Lung (tissue), 12 donors: ENCODE results near the gene GLB1L. TPM values are rescaled to one million over a fixed set of nuclear protein-coding genes. Genes with fewer than 3 reads are reported as not detected.
A peak's percentile ranks its signal among the peaks of the same experiment; 100 is the strongest.
"Not testable (repeated sequence)": the region's sequence is repeated elsewhere in the genome, so short reads cannot be mapped to it uniquely, and the experiment has no call there.

Source experiments
- ATAC-seq: fragments of 200-7000 bp; cut with Tn5 transposase; one replicate; pipeline ENCODE4 v1.9.1; 2020; ENCODE audit warnings: moderate number of reproducible peaks; ENCODE audit not compliant: insufficient read depth, low FRiP score
- DNase-seq, 3 donors: peaks; one replicate each; pipeline ENCODE4 v3.0.0-alpha.2; 2013 to 2017
- H3K27ac ChIP-seq, 2 donors: one replicate each; pipeline ENCODE4 v1.5.1; 2013; ENCODE audit warnings: mild to moderate bottlenecking in 2 of 2, moderate library complexity in 2 of 2, control low read depth in 1 of 2, inconsistent platforms in 1 of 2, low read depth in 1 of 2, low read length in 1 of 2
- H3K27me3 ChIP-seq, 3 donors: one replicate each; pipeline ENCODE4 v1.5.1; 2013; ENCODE audit warnings: low read length in 2 of 3; ENCODE audit not compliant: control insufficient read depth in 3 of 3, insufficient read depth in 3 of 3
- H3K36me3 ChIP-seq, 4 donors: one replicate each; pipeline ENCODE4 v1.5.1; 2013; ENCODE audit warnings: low read length in 4 of 4, mild to moderate bottlenecking in 1 of 4, moderate library complexity in 1 of 4; ENCODE audit not compliant: control insufficient read depth in 4 of 4, insufficient read depth in 4 of 4
- H3K4me1 ChIP-seq, 5 donors: one replicate each; pipeline ENCODE4 v1.5.1; 2013; ENCODE audit warnings: low read length in 5 of 5, mild to moderate bottlenecking in 2 of 5, moderate library complexity in 1 of 5; ENCODE audit not compliant: control insufficient read depth in 5 of 5, insufficient read depth in 5 of 5
- H3K4me3 ChIP-seq: one replicate; pipeline ENCODE4 v1.5.1; 2013; ENCODE audit warnings: mild to moderate bottlenecking, control low read depth, moderate library complexity
- H3K9ac ChIP-seq, 2 donors: one replicate each; pipeline ENCODE4 v1.5.1; 2013; ENCODE audit warnings: low read length in 2 of 2, control low read depth in 1 of 2; ENCODE audit not compliant: insufficient read depth in 1 of 2
- H3K9me3 ChIP-seq, 4 donors: one replicate each; pipeline ENCODE4 v1.5.1; 2013; ENCODE audit warnings: low read length in 3 of 4, mild to moderate bottlenecking in 1 of 4, moderate library complexity in 1 of 4; ENCODE audit not compliant: control insufficient read depth in 4 of 4, insufficient read depth in 3 of 4
- CTCF ChIP-seq: IDR thresholded peaks from 2 replicates; pipeline ENCODE4 v1.5.1; 2012; ENCODE audit warnings: mild to moderate bottlenecking; ENCODE audit errors: control extremely low read depth, extremely low read depth
- WGBS, 2 donors: extraction: QIAGEN DNeasy Blood & Tissue Kit; methylation state at CpG; one replicate each; pipeline ENCODE4 v1.1.7; 2013; 5-methylcytosine and 5-hydroxymethylcytosine counted together
- polyA plus RNA-seq, 2 donors: library from polyadenylated mRNA; stranded (reverse); fragments of 200-250 nt; gene quantifications; one replicate each; pipeline ENCODE4 v1.2.1, GENCODE V29; 2013
- total RNA-seq, 2 donors: library from RNA; depleted of rRNA in 1 of 2; stranded (reverse); fragments of >200 nt in 1 of 2; gene quantifications; one replicate each; pipeline ENCODE4 v1.2.1, GENCODE V29; 2014 to 2021
- donor health status: control.
- donor health status: control.
- donor health status: Bipolar disorder and iron deficiency.
- donor health status: healthy.
- donor health status: DM: yes; HTN: yes; CAD: no.

GLB1L gene
- total and polyA plus RNA-seq, 4 donors = 7.5 to 18.7 (median 13.6) TPM

- no peaks in the 10 kb centered on the region for H3K27me3 ChIP-seq
- no peaks in the 10 kb centered on the region for H3K9me3 ChIP-seq
- 77% methylated on average over 10 of the region's 10 CpGs for WGBS, 2 donors
- peaks cover 0 to 9% (median 0%) of the 10 kb centered on the region in 5 donors for H3K4me1 ChIP-seq
- ATAC-seq = no peak
- no peak overlapping the region for H3K27ac ChIP-seq
- no peak for DNase-seq
- no peak overlapping the region for H3K4me3 ChIP-seq
- H3K36me3 ChIP-seq = peaks cover 0 to 30% (median 14%) of the 10 kb centered on the region in 4 donors
- no peak overlapping the region for H3K9ac ChIP-seq
- no peak for TF ChIP-seq CTCF
These were observed 42.5 kb upstream of the GLB1L start for GRCh38 chr2:219287580-219288265.

DNA sequence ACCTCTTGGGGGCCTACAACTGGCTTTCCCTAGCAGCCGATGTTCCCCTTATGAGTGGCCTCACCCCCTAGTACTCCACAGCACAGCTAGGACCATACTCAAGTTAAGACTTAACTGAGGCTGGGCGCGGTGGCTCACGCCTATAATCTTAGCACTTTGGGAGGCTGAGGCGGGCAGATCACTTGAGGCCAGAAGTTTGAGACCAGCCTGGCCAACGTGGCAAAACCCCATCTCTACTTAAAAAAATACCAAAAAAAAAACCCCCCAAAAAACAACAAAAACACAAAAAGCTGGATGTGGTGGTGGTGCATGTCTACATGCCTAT lies 41.8 kb upstream of the GLB1L start:
- not testable (repeated sequence) for H3K4me3 ChIP-seq, ATAC-seq, H3K9me3 ChIP-seq, DNase-seq, H3K4me1 ChIP-seq, H3K27me3 ChIP-seq, H3K9ac ChIP-seq, H3K27ac ChIP-seq
- WGBS, 2 donors = 88 to 89% methylated on average over 6 of the region's 6 CpGs
- H3K36me3 ChIP-seq = peaks cover 4 to 33% (median 14%) of the 10 kb centered on the region in 4 donors

GRCh38 chr2:219286436-219287115 lies 41.3 kb upstream of the GLB1L start:
- Histone ChIP-seq H3K9me3 (no peaks in the 10 kb centered on the region), H3K4me1 (peaks cover 0 to 9% (median 0%) of the 10 kb centered on the region in 5 donors), H3K27me3 (no peaks in the 10 kb centered on the region), H3K27ac (no peak overlapping the region), H3K4me3 (no peak overlapping the region), H3K36me3 (peaks cover 5 to 38% (median 15%) of the 10 kb centered on the region in 4 donors), H3K9ac (no peak overlapping the region)
- WGBS, 2 donors = 83 to 89% methylated on average over 12 of the region's 12 CpGs
- ATAC-seq (no peak), DNase-seq (no peak)
- TF ChIP-seq CTCF = no peak

DNA sequence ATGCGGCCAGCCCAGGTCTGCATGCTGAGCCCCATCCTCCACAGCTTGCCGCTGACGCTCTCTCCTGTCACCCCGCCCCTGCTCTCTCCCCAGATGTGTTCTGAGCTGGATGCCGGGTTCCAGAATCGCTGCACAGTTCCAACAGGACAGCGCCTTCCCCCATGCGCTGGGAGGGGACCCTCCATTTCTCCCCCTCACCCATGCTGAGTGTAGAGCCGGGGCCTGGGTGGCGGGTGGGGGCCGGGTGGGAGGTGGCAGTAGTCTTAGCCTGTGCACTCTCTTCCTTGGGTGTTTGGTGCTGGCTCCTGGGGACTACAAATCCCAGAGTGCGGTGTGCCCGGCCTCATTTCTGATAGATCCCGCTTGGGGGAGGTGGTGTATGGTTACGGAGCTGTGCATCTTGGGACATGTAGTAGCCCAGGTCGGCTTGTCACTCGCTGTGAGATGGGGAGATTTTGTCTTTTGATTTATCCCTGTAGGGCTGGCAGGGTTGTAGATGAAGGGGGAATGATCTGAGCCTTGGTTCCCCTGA lies 40.7 kb upstream of the GLB1L start:
- Histone ChIP-seq H3K4me3 (no peak overlapping the region), H3K27ac (no peak overlapping the region), H3K36me3 (peaks cover 5 to 39% (median 21%) of the 10 kb centered on the region in 4 donors), H3K4me1 (peaks cover 0 to 9% (median 0%) of the 10 kb centered on the region in 5 donors), H3K9me3 (no peaks in the 10 kb centered on the region), H3K27me3 (no peaks in the 10 kb centered on the region), H3K9ac (no peak overlapping the region)
- DNase-seq (peak; percentile 34 to 50 (median 42)), ATAC-seq (no peak)
- TF ChIP-seq CTCF = no peak
- 84 to 85% methylated on average over 17 of the region's 17 CpGs for WGBS, 2 donors
